Superior temporal gyrus (tissue), 1 donor: Measurements from ENCODE around the gene GALNT17.

ENCODE experiments used
- DNase-seq: peaks from one replicate; pipeline ENCODE4 v3.0.0-alpha.2; 2016; ENCODE audit errors: extremely low spot score

GALNT17 gene

DNA sequence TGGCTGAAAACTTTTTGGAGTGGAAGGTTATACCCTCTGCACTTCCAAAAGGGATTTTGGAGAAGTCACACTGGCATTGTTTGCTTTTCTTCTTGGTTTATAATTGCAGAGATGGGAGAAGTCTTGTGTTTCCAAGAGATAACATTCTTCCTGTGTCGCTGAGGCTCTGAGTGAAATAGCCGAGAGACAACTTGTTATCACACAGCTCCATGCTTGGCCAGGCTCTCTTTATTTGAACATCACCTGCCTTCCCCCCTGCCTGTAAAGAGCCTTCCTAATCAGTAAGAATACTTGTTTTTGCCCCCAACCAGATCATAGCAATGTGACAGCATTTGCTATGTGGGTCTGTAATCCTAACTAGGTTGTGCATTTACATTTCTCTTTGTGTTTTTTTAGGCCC is 270.7 kb downstream of the GALNT17 start:
- DNase-seq: no peak

DNA sequence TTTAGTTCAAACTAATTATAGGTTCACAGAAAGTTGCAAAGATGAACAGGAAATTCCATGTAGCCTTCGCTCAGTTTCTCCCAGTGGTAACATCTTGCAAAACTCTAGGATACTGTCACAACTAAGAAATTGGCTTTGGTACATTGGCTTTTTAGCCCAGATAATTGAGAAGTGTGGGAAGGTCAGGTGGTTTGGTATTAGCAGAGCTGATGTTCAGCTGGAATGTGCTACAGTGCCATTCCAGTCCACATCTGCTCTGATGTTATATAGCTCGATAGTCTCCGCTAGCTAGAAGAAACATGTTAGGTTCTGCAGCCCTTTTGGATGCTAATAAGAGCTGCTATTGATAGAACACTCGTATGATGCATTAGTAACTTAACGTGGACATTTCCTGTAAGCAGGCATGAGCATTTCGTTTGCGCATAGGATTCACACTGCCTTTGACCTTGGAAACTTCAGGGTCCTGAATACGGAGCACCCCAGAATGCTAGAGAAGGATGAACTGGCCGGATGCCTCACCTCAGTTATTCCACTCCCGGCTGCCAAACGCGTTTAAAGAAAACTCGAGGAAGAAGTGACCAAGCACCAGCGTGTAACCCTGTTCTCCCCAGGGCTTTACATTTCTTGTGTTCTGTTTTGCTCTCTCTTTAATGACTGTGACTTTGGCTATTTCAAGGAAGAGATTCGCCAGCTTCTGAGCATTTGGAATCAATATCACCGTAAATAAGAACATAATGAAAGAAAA is 271.4 kb downstream of the GALNT17 start:
- DNase-seq: no peak

DNA sequence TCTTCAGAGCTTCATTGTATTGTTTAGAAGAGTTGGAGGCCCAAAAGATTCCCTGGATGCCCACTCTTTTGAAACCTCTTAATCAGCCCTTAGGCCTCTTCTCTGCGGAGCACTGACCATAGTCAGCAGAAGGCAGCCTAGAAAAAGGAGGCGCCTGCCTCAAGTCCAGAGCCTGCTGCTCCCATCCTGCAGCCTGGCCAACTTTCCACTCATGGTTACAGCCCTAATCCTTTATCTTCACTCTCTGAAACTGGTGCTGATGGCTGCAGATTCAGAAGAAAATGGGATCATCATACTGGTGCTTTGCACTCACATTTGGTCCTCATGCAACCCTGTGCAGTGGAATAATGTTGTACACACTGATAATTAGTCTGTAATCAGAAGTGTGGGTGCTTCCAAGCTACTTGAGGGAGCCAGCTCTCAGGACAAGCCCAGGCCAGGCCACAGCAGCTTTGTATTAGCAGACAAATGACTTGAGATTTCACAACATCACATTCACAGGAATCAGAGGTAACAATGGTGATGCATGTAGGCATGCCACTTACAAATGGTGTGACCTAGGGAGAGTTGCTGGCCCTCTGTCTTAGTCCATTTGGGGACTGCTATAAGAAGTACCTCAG is 272.9 kb downstream of the GALNT17 start:
- DNase-seq: no peak

DNA sequence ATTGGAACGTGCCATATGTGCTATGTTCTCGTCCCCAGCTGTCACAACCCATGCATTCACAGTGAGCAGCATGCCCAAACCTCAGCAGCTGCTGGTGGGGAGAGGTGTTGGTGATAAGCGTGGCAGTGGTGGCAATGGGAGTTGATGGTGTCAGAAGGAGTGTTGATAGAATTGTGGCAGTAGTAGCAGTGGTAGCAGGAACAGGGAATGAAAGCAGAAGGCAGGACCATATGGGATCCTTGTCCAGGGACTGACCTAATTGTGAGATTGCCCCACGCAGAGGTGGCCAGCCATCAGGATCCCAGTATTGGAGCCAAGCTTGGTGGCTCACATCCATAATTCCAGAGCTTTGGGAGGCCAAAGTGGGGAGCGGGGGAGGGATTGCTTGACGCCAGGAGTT is 276.3 kb downstream of the GALNT17 start:
- peak; percentile 47 for DNase-seq

DNA sequence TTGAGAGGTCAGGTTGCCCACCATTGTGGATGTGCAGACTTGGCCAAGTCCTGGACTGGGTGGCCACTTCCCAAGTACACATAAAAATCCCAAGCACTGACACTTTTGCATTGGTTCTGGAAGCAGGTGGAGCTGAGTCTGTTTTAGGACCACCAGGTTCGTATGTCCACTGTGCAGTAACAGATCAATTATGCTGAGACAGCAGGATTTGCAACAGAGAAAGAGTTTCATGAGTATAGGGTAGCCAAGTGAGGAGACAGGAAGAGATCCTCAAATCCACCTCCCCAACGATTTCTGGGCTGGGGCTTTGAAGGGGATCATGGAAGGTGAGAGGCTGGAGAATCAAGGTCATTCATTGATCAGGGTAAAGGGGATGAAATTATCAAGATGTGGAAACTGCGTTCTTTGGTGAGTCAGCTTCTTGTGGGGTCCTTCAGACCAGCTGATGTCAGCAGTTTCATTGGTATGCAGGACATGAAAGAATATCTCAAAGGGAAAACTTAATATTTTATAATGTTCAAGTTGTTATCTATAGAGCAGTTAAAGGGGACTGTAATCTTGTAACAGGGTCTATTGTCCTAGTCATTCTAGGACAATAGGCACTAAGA is 277.7 kb downstream of the GALNT17 start:
- DNase-seq: no peak

DNA sequence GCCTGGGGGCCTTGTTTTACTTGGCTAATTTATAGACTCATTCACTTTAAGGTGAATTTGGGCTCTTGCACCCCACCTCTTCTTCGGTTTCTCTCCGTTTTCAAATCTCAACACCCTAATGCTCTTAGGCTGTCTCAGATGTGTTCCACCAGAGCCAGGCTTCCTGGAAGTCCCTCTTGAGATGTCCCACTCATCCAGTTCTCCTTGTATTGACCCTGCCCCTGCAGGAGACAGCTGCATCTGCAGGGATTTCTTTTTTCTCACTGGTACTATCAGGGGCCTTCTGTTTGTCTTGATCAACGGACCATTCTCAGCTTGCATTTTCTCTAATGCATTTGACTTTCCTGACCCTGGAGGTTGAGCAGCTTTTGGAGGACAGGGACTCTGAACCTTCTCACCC is 279.5 kb downstream of the GALNT17 start:
- DNase-seq: no peak

DNA sequence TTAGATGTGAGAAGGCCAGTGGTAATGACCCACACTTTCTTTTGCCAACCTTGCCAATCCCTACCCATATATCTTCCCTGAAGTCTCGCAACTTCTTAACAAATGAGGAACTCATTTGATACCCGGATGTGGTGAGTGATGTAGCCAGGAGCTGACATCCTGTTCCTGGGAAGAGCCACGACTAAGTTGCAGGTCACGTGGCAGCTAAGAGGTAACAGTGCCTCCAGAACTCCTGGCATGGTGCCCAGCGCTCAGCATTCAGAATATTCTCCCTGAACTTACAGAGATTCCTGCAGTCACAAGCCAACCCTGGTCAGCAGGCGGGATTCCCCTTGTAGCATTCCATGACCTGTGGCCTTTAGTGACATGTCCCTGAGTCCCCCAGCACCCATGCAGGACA is 282.5 kb downstream of the GALNT17 start:
- no peak for DNase-seq

DNA sequence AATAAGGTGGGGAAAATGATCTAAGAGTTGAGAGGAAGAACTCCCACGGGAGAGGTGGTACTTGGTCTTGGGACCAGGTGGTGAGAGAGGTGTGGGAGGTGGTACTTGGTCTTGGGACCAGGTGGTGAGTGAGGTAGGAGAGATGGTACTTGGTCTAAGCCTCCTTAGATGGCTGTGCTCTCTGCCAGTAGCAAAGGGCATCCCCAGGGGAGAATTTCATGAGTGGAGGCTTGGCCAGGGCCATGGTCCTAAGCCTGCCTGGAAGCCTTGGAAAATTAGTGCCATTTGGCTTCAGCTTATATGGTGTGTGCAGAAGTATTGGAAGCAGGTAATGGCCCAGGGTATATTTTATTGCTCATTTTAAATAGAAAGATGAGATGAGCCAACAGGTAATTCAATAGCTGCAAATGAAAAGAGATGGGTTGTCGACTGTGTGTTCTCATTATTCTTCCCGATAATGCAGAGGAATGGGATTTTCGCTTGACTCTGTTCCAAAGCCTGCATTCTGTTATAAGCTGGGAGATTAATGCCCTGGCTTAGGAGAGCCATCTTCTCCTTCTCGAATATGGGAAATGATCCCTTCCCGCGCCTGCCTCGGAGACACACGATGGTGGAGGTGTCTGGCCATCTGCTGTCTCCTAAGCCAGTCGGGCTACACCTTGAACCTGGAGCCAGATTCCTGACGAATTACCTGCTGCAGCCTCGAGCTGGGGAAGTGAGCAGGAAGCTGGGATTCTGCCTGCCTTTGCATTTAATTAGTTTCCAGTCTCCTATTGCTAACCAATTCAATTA is 287.8 kb downstream of the GALNT17 start:
- DNase-seq: no peak

DNA sequence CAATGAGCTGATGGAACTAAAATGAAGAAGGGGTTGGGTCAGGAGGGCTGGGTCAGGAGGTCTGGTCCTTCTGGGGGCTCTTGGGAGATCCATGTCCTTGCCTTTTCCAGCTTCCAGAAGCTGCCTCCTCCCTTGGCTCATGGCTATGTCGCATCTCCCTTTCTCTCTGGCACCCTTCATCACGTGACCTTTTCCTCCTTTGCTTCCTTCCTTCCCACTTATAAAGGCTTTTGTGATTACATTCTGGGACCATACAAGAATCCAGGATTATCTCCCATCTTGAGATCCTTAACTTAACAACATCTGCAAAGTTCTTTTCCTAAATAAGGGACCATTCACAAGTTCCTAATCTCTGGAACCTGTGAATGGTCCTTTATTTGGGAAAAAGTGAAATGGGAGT is 290.2 kb downstream of the GALNT17 start:
- no peak for DNase-seq

DNA sequence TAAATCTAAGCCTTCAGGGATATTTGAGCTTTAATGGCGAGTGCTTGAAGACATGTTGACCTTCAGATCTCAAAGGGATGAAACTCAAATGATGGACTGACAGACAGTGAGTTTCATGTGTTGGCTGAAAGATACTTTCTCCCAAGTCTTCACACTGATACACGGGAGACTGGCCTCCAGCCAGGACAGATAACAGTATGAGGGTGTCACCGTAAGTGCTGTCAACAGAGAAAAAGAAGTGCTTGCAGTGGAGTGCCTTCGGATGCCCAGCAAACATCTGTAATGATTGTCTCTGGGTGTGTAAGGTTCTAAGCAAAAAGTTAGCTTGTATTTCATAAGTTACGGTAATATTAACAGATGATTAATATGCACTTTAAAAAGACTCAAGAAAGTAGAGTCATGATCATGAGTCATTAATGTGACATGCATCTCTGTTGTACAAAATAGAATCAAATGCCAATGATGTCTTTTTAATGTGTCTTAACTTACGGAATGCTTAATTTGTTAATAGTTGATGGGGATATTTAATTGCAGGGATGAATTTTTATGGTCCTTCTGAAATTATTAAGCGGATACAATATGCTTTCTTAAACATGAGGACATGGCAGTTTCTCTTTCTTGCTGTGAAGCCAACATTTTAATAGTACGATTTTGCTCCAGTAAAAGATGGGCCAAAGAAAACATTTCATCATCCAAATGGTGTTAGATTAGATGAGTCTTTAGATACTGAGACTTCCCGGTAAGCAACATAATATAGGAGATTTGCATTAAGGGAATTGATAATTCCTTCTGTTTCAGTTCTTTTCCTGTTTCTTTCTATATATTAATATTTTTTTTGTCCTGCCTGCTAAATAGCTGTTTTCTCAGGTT is 292.5 kb downstream of the GALNT17 start:
- no peak for DNase-seq

DNA sequence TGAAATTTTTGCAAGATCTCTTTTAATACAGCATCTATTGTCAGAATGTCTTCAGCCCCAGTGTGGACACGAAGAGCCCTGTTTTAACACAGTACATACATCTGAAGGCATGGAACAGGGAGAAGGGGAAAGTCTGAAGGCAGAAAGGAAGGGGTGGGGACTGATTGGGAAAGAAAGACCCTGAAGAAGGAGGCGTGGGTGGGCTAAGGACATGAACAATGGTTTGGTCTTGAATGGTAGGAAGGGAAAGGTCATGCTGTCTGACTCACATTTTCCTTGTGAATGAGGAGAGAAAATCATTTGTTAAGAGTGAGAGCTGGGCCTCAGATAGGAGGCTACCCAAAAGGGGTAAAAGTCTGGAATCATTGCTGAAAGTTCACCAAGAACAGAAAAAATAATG is 297.1 kb downstream of the GALNT17 start:
- no peak for DNase-seq

DNA sequence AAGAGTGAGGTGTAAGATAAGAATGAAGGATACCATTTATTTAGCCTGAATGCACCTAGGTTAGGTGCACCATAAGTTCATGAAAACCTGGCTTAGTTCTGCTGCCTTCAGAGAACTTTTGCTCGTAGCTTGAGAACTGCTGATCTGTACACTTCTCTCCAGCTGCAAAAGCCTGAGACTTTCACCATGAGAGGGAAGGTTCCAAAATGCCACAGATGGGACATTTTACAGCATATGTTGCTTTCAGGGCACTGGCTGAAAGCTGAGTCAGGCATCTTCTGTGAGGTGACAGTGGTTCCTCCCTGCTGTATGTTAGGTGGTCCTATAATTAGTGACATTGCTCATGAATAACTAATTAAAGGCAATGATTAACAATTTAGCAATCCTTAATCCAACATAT is 298.3 kb downstream of the GALNT17 start:
- no peak for DNase-seq

DNA sequence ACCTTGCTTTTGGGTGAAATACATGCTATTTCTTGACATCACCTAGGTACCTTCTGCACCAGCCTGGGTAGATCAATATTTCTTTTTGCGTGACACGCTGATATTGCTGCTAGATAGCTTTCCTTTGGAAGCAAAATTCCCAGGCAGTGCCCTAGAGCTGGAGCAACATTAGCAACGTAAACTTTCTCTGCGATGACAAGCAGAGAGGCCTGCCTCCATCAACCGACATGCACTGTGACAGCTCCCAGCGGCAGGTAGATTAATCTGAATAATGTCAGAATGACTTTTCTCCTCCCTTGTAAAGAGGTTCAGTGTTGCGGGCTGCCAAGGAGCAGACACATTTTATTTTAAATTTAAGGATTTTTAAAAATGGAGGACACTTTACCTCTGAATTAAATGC is 307.4 kb downstream of the GALNT17 start:
- DNase-seq: no peak

DNA sequence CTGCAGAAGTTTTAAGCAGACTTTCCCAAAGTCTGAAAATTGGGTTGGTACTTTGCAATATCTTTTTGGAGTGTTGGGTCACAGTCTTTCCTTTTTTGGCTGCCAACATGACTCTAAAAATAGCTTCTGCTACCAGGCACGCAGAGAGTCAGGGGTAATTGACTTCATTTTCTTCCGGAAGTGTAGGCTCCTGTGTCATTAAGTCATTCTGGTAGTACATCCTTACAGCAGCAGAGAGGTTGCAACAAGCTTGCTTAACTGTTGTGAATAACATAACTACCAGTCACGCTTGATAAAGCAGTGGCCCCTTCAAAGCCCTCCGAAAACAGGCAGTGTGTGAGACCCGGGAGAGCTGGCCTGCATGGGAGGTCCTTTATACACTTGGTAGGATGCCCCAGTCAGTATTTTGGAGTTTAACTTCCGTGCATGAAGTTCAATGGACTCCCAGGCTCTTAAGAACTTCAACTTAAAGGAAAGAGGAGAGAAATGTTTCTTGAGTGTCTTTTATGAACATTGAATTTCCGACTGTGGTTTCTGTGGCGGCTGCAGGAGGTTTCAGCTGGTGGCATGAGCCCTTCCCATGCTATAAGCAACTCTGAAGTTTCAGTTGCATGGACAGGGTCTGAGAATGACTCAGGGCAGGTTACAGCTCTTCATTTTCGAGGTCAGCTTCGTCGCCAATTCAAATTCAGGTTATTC is 310.7 kb downstream of the GALNT17 start:
- DNase-seq: no peak

DNA sequence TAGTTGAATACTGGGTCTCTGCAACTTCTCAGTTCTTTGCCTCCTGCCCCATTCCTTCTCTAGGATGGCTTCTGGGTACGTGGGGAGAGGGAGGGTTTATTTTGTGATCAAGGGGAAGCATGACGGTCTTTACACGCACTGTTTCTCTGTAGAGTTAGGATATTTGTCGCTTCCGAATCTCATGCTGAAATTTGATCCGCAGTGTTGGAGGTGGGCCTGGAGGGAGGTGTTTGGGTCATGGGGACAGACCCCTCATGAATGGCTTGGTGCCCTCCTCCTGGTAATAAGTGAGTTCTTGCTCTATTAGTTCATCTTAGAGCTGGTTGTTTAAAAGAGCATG is 311.2 kb downstream of the GALNT17 start:
- no peak for DNase-seq

DNA sequence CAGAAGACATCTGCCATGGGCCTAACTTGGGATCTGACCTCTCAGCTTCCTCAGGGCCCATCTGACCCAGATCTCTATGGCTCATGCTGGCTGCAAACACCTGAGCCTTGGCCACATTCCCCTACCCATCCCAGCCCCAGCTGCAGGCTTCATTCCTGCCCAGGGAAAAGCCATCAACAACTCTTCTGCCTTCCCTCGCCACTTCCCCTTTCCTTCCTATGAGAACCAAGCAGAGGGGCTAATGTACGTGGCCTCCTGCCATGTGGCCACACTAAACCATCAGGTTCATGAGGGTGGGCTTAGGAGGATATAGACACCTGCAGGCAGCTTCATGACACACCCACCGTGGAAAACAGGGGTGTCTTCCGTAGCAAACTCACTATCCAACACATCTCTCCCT is 312.2 kb downstream of the GALNT17 start:
- DNase-seq: no peak

DNA sequence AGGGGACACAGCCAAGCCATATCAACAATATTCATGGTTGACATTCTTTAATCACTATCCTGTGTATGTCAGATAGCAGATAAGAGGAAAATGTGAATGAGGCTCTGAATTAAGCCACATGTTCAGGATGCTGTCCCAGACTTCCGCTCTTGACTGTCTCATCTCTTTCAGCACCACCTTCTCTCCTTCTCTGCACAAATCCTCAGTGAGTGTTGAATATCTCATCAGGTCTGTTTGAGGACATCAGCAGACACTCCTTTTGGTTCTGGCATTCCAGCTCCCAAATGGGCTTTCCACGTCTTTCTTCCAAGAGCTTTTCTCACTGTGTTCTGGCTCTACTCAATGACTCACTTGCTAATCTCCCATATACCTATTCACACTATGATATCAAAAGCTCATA is 321.7 kb downstream of the GALNT17 start:
- no peak for DNase-seq

DNA sequence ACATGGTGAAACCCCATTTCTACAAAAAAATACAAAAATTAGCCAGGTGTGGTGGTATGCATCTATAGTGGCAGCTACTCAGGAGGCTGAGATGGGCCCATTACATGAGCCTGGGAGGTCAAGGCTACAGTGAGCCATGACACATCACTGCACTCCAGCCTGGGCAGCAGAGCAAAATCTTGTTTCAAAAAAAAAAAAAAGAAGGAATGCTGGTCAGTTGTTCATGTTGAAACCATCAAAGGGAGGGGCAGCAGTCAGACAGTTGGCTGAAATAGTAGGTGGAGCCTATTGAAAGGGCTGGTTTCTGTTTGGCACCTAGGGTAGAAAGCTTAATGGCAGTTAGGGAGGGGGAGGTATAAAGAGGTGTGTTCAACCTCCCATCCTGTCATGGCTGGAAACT is 323.0 kb downstream of the GALNT17 start:
- no peak for DNase-seq

DNA sequence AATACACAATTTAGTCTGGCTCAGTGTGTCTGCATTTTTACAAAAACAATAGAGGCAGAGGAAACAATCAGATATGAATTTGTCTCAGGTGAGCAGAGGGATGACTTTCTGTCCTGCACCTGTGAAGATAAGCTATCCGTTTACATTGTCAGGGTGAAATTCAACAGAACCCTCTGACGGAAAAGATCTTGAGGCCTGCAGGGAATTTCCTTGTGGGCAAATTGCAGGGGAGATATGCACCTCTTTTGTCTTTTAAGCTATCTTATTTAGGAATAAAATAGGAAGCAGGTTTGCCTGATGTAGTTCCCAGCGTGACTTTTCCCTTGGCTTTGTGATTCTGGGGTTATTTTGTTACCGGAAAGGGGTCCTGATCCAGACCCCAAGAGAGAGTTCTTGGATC is 325.1 kb downstream of the GALNT17 start:
- no peak for DNase-seq

DNA sequence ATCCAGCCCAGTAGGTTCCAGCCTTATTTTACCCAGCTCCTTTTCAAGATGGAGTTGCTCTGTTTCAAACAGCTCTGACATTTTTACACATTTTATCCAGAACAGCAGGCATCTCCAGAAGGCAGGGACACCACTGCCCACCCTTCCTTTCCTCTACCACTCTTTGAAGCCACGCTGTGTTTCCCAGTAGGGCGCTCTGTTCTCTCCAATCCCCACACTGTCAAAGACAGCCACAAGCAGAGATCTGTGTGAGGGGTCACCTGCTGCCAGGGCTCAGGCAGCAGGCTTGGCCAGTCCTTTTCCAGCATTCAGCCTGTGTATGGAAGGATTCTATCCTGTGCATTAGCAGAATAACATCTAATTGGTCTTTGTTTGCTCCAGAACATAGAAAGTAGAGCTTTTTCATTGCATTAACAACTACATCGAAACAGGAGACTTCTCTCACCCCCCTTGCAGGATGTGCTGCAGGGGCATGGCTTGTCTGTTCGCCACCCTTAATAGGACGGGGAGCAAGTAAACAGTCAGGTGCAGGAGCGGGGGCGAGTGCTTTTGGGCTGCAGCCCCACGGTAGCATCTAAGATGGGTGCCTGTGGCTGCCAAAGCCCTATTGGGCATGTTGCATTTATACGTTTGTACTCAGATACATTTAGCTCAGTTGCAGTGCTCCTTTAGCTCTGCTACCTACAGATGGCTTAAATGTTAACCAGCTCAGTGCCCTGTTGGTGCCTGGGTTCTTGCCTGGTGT is 326.1 kb downstream of the GALNT17 start:
- no peak for DNase-seq
